Measurements from ENCODE around the gene PCDHGA10.

The PCDHGA10 gene

GRCh38 chr5:141420855-141421488, 8.2 kb downstream of the PCDHGA10 start, which contains the start of gene PCDHGA11 (continued):
- TF ChIP-seq ZBTB11 (tag by site-specific recombination; conservative IDR thresholded peaks at IDR 0.05; ENCODE audit: low read depth) (no peak), HOXC10 (CRISPR knock-in tag; IDR thresholded peaks at IDR 0.05) (no peak), ZSCAN16 (tag by site-specific recombination; IDR thresholded peaks at IDR 0.05) (no peak), ZNF266 (tag by site-specific recombination; IDR thresholded peaks at IDR 0.05; ENCODE audit: low read depth) (peak; percentile 99), ZNF529 (tag by site-specific recombination; IDR thresholded peaks at IDR 0.05; ENCODE audit: insufficient replicate concordance) (no peak), ZNF785 (tag by site-specific recombination; IDR thresholded peaks at IDR 0.05) (no peak), KLF8 (tag by site-specific recombination; IDR thresholded peaks at IDR 0.05) (peak; percentile 29; the same call in 1 of the 2 replicates), ZBTB21 (tag by site-specific recombination; IDR thresholded peaks at IDR 0.05) (no peak), PATZ1 (tag by site-specific recombination; IDR thresholded peaks at IDR 0.05) (0 out of 2 replicates have a peak, but pooled peaks have one; percentile 3), ZNF626 (tag by site-specific recombination; IDR thresholded peaks at IDR 0.05) (0 out of 2 replicates have a peak, but pooled peaks have one; percentile 29), TRIM28 (IDR thresholded peaks at IDR 0.05; ENCODE audit: borderline replicate concordance, low read length) (no peak), GFI1B (tag by site-specific recombination; IDR thresholded peaks at IDR 0.05) (no peak), ZNF48 (tag by site-specific recombination; IDR thresholded peaks at IDR 0.05) (no peak), ZNF548 (tag by site-specific recombination; IDR thresholded peaks at IDR 0.05) (no peak), ZNF664 (tag by site-specific recombination; IDR thresholded peaks at IDR 0.05) (no peak), ZNF37A (tag by site-specific recombination; IDR thresholded peaks at IDR 0.05) (no peak), ZNF423 (tag by site-specific recombination; IDR thresholded peaks at IDR 0.05) (no peak), ZNF561 (tag by site-specific recombination; IDR thresholded peaks at IDR 0.05; ENCODE audit: borderline replicate concordance) (no peak), ZNF76 (tag by site-specific recombination; IDR thresholded peaks at IDR 0.05; ENCODE audit: borderline replicate concordance, low read depth) (no peak), ZNF670 (tag by site-specific recombination; IDR thresholded peaks at IDR 0.05; ENCODE audit: low read depth) (no peak), KLF9 (tag by site-specific recombination; IDR thresholded peaks at IDR 0.05; ENCODE audit: low read depth) (no peak), ZBTB1 (tag by site-specific recombination; IDR thresholded peaks at IDR 0.05) (no peak)
- TF ChIP-seq, protein P1, sequence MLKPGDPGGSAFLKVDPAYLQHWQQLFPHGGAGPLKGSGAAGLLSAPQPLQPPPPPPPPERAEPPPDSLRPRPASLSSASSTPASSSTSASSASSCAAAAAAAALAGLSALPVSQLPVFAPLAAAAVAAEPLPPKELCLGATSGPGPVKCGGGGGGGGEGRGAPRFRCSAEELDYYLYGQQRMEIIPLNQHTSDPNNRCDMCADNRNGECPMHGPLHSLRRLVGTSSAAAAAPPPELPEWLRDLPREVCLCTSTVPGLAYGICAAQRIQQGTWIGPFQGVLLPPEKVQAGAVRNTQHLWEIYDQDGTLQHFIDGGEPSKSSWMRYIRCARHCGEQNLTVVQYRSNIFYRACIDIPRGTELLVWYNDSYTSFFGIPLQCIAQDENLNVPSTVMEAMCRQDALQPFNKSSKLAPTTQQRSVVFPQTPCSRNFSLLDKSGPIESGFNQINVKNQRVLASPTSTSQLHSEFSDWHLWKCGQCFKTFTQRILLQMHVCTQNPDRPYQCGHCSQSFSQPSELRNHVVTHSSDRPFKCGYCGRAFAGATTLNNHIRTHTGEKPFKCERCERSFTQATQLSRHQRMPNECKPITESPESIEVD (tag by site-specific recombination; IDR thresholded peaks at IDR 0.05) = no peak
- TF ChIP-seq, protein P2, sequence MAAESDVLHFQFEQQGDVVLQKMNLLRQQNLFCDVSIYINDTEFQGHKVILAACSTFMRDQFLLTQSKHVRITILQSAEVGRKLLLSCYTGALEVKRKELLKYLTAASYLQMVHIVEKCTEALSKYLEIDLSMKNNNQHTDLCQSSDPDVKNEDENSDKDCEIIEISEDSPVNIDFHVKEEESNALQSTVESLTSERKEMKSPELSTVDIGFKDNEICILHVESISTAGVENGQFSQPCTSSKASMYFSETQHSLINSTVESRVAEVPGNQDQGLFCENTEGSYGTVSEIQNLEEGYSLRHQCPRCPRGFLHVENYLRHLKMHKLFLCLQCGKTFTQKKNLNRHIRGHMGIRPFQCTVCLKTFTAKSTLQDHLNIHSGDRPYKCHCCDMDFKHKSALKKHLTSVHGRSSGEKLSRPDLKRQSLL (tag by site-specific recombination; IDR thresholded peaks at IDR 0.05) = no peak
- TF ChIP-seq, protein P3, sequence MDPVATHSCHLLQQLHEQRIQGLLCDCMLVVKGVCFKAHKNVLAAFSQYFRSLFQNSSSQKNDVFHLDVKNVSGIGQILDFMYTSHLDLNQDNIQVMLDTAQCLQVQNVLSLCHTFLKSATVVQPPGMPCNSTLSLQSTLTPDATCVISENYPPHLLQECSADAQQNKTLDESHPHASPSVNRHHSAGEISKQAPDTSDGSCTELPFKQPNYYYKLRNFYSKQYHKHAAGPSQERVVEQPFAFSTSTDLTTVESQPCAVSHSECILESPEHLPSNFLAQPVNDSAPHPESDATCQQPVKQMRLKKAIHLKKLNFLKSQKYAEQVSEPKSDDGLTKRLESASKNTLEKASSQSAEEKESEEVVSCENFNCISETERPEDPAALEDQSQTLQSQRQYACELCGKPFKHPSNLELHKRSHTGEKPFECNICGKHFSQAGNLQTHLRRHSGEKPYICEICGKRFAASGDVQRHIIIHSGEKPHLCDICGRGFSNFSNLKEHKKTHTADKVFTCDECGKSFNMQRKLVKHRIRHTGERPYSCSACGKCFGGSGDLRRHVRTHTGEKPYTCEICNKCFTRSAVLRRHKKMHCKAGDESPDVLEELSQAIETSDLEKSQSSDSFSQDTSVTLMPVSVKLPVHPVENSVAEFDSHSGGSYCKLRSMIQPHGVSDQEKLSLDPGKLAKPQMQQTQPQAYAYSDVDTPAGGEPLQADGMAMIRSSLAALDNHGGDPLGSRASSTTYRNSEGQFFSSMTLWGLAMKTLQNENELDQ (tag by site-specific recombination; IDR thresholded peaks at IDR 0.05; ENCODE audit: low read depth) = no peak
- TF ChIP-seq, protein P4, sequence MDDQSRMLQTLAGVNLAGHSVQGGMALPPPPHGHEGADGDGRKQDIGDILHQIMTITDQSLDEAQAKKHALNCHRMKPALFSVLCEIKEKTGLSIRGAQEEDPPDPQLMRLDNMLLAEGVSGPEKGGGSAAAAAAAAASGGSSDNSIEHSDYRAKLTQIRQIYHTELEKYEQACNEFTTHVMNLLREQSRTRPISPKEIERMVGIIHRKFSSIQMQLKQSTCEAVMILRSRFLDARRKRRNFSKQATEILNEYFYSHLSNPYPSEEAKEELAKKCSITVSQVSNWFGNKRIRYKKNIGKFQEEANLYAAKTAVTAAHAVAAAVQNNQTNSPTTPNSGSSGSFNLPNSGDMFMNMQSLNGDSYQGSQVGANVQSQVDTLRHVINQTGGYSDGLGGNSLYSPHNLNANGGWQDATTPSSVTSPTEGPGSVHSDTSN (CRISPR knock-in tag; IDR thresholded peaks at IDR 0.05) = no peak

Data from HEK293 (cell line).